Activated CD8-positive, alpha-beta memory T cell treated with anti-CD3 and anti-CD28 coated beads for 48 hours (primary cell): ENCODE data around the gene CWF19L1.
A peak's percentile ranks its signal among the peaks of the same experiment; 100 is the strongest.
"Not testable (repeated sequence)": the region's sequence is repeated elsewhere in the genome, so short reads cannot be mapped to it uniquely, and the experiment has no call there.

Experiments used
- DNase-seq, 3 experiments: peaks; one replicate each; pipeline ENCODE4 v3.0.0-alpha.2; 2020; ENCODE audit warnings: low read depth in 2 of 3, low spot score in 2 of 3

Gene CWF19L1

DNA sequence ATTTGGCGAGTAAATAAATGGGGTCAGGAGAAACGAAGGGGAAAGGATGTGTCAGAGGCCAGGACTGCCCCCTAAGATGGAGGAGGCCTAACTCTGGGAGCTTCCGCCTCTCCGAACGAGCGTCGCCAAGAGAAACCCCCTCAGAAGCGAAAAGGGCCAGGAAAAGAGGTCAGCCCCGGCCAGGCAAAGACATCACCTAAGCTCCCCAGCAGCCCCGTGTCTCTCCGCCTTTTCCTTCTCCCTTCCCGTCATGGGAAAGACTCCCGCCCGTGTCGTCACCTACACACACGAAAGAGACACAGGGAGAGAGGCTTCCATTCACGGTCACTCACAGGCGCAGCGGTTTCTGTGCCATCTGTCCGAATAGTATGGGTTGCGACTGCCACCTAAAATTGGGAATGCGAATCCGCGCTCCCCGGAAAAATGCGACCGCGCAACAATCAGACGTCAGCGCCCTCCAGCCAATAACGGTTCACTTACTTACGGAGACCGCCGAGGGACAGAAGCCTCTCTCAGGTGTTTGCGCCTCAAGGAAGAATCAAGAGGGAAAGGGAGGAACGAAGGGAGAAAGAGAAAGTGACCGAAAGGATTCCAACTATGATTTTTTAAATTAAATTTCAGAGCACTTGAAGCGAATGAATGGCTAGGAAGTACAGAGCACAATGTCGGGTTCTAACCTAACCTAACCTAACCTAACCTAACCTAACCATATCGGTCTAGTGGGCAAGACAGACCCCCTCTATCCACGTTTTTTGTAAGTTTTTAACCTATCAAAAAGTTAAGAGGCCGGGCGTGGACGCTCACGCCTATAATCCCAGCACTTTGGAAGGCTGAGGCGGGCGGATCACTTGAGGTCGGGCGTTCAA is at the start of gene CWF19L1:
Gene CWF19L1 (minus strand): TSS at position 400 of the 866 bp plus-strand sequence. CDS start 45 bp downstream, at position 355.
- DNase-seq = peak; percentile 36 to 62 (median 46)

DNA sequence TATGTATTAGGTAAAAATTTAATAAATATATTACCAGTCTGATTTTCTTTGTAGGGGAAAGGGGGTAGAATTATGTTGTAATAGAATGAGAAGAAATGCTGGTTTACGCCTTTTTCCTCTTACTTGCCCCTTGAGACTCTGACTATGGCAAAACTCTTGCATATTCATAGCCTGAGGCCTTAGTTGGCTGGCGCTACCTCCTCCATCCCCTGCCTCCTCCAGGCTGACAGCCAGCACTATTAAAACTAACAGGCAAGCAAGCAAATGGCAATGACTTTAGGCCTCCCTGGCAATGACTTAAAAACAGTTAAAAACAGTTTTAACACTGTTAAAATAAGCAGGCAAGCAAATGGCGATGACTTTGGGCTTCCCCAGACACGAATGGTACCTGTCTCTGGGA is 48.2 kb upstream of the CWF19L1 start:
- no peak for DNase-seq

DNA sequence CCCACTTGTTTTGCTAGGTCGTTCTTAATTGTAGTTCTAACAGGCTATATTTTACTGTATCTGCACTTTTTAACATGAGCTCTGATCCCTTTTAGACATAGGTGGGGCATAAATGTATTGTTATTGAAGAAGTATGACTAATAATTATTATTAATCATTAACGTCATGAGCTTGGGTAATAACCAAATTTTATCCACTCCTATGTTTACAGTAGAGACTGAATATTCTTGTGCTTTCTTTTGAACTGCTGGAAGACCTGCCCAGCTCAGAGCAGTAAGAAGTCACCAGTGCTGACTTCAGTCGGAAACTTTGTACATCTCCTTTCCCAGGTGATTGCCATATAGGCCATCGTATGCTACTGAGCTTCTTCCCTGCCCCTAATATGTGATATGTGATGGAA is 43.9 kb upstream of the CWF19L1 start:
- no peak for DNase-seq

DNA sequence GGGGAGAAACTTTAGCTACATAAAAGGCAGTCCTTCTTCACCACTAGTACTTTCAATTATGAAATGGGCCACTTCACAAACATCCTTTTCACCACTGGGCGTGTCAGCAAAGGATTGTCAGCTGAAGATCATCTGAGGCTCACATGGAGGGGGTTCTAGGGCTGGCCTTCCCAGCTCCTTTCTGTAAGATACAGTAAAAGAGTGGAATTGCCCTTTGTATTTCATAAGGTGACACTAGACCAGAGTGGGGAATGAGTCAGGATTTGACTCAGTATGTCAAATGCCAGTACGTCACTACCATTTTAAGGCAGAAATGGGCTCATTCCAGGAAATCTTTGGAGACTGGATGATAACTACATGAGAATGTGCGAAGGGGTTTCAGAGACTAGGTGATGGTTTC is 40.2 kb upstream of the CWF19L1 start:
- DNase-seq = no peak

DNA sequence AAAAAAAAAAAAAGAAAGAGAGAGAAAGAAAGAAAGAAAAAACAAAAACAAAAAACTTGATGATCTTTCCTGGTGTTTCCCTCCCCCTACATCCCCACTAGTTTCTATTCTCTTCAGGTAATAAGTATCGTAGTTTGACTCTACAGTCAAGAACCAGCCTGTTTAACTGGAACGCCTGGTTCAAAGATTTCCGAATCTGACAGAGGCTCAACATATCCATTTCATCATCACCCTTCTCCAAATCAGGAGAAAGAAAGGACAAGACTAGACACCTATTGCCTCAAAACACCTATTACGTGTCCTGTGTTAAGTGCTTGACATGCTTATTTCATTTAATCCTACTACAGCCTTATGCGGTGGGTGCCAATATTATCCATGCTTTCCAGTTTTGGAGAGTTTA is 39.4 kb upstream of the CWF19L1 start:
- no peak for DNase-seq

DNA sequence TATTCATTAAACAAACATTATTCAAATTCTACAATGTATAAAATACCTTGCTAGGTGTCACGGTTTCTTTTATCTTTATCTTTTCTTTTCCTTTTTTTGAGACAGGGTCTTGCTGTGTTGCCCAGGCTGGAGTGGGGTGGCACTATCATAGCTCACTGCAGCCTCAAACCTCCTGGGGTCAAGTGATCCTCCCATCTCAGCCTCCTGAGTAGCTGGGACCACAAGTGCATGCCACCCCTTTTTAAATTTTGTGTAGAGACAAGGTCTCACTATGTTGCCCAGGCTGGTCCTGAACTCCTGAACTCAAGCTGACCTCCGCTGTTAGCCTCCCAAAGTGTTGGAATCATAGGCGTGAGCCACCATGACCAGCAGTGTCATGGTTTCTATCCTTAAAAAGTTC is 37.0 kb upstream of the CWF19L1 start:
- no peak for DNase-seq

DNA sequence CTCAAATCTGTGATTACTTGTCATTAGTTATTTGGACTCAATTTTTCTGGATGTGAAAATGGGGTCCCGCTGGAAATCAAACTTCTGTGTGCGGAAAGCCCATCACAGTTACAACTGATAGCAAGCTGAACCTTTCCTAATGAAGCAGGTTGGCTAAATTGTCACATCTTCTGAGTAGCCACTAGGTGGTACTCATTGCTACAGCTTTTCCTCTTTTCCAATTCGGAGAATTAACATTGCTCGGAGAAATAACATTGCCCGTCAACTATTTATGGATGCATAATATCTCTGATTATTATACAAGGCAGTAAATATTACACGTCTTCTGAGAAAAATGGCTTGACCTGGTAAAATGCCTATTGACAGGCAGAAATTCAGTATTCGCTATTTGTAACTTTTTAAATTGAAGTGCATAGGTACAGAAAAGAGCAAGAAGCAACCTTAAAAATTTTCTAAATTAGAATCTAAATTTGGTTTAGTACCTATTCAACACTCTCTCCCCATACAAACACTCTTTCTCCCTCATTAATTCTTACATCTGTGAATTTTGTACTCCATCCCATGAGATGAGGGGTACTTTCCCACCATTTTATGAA is 36.4 kb upstream of the CWF19L1 start:
- DNase-seq = no peak

DNA sequence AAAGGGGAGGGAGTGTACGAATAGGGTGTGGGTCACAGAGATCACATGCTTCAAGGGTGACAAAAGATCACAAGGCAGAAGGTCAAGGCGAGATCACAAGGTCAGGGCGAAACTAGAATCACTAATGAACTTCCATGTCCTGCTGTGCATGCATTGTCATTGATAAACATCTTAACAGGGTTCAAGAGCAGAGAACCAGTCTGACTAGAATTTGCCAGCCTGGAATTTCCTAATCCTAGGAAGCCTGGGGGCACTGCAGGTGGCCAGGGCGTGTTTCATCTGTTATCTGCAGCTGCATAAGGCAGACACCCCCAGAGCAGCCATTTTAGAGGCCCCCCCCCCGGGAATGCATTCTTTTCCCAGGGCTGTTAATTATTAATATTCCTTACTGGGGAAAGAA is 33.7 kb upstream of the CWF19L1 start:
- not testable (repeated sequence) for DNase-seq

DNA sequence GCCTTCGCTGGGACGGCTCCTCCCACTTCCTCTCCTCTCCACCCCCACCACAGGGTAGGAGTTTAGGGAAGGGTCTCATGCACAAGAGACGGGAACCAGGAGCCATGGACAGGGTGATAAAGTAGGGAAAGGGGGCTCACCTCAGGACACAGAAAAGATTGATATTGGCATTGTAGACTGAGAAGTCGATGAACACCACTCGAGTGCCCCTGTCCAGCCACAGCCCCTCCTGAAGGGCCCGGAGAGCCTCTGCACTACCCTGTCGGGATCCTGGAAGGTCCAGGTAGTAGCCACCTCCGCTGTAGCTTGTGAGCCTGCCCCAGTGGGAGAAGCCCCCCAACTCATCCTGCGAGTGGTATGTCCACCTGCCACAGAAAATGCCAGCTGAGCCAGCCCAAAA is 29.8 kb upstream of the CWF19L1 start:
- no peak for DNase-seq

DNA sequence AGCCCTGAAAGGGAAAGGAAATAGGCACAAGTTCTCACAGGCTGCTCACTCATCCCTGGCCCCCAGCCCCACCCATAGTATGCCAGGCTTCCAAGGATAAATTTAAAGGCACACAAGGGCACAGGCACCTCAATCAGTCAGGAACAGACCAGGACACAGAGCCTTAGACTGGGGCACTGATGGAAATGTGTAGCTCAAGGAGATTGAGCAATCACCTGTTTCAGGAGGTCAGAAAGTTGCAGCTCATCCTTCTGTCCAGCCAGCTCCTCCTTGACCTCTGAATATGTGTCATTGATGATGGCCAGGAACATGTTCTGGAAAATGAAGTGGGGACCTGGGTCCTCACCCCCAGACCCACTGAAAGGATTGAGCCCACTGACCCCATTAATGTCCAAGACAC is 25.6 kb upstream of the CWF19L1 start:
- DNase-seq = no peak

DNA sequence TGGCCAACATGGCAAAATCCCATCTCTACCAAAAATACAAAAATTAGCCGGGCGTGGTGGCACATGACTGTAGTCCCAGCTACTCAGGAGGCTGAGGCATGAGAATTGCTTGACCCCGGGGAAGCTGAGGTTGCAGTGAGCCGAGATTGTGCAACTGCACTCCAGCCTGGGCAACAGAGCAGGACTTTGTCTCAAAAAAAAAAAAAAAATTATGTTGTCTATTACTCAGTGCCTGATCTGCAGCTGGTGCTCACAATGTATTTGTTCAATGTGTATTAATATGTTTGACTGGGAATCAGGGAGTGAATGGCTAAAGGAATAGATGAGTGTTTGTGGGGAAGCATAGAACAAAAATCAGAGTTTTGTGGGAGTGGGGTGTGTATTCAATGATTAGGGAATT is 24.9 kb upstream of the CWF19L1 start:
- not testable (repeated sequence) for DNase-seq

DNA sequence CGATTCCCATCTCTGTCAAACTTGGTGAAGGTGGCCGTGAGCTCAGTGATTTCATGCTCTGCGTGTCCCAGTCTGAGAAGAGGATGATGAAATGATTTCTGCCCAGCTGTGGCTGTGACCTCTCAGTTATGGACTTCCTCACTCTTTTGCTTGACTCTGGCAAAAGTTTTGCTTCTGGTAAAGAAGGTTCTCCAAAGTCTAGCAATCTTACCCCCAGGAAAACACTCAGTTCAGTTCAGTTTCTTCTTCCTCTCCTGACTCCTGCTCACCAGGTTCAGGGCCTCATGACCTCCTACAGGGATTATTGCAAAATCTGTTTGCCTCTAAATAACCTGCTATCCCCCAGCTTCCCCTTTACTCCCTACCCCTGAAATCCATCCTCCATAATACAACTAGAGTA is 23.9 kb upstream of the CWF19L1 start:
- no peak for DNase-seq

DNA sequence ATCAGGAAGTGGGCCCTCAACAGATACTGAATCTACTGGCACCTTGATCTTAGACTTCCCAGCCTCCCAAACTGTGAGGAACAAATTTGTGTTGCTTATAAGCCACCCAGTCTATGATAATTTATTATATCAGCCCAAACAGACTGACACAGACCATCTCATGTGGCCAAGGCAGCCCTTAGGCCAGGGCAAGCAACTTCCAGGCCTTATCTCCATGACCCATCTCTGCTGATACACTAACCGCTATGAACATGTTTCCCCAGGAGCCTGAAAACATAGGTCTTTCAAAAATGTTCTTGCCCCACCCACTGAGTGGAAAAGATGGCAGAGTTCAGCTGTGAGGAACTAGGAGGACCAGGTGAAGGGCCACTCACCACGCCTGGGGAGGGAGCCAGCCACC is 22.2 kb upstream of the CWF19L1 start:
- DNase-seq = no peak

DNA sequence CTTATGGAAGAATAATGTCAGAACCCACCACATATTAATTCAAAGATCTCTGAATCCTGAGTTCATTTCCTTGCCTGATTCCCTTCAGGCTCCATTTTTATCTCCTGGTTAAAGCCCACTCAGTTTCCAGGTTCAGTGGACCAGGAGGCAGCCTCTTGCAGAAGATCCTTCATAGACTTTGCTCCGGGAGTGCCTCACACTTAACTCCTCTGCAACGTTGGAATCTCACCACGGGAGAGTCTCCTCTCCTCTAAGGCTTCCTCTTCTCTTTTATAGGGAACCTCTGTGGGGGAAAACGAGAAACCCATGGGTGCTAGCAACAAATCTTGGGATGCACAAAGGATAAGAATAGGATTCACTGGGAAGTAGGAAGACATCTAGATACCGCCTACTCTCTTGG is 20.8 kb upstream of the CWF19L1 start:
- DNase-seq = no peak

DNA sequence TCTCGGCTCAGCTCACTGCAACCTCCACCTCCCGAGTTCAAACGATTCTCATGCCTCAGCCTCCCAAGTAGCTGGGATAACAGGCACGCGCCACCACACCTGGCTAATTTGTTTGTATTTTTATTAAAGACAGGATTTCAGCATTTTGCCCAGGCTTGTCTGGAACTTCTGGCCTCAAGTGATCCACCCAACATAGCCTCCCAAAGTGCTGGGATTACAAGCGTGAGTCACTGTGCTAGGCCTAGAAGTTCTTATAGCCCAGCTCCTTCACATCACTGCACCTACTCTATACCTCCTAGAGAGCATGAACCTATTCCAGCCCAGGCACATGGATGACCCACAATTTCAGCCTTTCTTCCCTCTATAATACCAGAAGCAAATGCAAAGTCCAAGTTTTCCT is 20.3 kb upstream of the CWF19L1 start:
- DNase-seq = no peak

DNA sequence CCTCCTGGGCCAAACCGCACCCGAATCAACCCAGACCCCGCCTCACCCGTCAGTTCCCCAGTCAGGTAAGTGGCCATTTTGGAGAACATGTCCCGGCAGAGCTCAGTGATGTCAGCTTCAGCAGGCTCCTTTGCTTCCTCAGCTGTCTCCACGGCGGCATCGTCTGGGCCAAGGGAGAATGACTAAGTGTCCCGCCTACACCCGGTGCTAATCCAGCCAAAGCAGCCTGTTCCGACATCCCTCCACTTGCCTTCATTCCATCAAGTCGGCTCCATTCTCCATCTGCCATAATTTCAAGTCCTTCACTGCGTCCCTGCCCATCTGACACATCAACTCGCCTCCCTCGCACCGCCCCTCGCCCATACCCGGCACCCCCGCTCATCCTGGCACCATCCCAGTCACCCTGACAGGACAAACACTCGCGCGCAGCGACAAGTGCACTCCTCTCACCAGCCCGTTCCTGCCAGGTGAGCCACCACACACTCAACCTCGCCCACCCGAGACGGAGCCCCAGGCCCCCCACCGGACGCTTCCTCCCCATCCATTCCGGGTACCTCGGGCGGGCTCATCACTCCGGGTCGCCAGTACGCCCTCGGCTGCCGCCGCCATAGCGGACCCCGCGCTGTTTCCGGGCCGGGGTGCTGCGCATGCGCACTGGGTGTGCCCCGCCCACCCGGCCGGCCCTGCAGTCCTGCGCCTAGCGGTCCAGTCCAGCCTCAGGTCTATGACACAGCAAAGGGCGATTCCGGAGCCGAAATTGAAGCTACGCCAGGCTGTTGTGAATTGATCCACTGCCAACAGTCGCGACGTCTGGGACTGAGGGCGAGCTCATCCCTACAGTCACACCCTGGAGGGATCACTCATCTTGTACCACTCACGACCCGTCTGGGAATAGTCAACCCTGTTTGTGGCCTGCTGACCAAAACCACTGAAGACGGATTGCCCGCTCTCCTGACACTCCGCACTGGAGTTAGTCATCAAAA is 18.9 kb upstream of the CWF19L1 start, which contains the start of gene BLOC1S2:
Gene BLOC1S2 (minus strand): TSS at position 630 of the 983 bp plus-strand sequence. CDS start 21 bp downstream, at position 609.
- DNase-seq = peak; percentile 87 to 89 (median 88)

DNA sequence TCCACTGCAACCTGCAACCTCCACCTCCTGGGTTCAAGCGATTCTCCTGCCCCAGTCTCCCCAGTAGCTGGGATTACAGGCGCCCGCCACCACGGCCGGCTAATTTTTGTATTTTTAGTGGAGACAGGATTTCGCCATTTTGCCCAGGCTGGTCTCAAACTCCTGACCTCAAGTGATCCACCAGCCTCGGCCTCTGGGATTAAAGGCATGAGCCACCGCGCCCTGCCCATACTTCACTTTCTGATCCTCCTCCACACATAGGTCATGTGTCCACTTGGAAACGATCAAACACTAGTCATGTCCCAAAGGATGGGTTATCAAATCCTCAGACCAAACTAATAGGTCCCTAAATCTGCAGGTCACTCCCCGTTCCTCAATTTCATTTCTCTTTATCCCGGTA is 17.9 kb upstream of the CWF19L1 start:
- not testable (repeated sequence) for DNase-seq

DNA sequence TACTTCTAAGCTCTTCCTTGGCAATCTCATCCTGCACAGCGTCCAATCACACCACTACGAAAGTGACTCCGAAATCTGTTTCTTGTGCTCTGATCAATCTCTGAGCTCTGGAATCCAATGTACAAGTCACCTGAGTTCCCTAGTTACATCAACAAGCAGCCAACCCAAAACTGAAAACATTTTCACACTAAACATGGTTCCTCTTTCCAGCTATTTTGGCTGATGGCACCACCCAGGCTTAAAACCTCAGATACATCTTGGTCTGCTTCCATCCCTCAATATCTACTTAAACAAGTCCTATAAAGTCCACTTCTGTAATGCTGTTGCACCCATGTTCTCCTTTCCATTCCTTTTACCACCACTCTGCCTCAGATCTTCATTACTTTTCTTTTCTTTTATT is 15.5 kb upstream of the CWF19L1 start:
- DNase-seq = no peak

DNA sequence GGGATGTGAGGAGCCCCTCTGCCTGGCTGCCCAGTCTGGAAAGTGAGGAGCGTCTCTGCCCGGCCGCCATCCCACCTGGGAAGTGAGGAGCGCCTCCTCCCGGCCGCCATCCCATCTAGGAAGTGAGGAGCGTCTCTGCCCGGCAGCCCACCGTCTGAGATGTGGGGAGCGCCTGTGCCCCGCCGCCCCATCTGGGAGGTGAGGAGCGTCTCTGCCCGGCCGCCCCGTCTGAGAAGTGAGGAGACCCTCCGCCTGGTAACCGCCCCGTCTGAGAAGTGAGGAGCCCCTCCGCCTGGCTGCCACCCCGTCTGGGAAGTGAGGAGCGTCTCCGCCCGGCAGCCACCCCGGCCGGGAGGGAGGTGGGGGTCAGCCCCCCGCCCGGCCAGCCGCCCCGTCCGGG is 9.5 kb upstream of the CWF19L1 start:
- not testable (repeated sequence) for DNase-seq

DNA sequence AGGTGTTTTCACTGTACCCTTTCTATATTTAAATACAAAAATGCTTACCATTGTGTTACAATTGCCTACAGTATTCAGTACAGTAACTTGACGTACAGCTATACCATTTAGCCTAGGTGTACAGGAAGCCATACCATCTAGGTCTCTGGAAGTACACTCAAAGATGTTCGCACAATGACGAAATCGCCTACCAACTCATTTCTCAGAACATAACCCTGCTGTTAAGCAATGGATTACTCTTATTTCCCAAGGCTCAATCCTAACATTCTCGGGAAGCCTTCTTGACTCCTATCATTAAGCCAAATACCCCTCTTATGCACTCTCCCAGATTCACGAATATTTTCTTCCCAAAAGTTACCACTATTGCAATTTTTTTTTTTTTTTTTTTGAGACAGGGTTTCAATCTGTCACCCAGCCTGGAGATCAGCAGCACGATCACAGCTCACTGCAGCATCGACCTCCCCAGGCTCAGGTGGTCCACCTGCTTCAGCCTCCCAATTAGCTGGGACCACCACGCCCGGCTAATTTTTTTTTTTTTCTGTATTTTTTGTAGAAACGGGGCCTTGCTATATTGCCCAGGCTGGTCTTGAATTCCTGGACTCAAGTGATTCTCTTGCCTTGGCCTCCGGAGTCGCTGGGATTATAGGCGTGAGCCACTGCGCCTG is 1.5 kb downstream of the CWF19L1 start:
- DNase-seq = no peak

DNA sequence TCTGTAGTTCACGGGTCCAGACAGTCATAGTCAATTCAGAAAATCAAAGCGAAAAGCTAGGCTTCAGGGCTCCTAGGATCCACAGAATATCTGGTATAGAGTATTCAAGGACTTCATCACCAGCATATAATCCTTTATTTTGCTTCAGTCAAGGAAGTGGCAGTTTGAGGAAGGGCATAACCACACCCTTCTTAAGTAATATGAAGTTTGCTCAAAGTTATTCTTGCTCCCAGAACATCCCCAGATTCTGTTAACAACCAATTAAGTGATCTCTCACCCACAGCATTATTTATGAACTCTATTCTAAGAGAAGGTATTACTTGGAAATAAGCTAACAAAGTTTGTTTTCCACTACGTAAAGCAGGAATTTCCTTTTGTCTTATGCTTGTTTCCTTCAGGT is 13.2 kb downstream of the CWF19L1 start:
- DNase-seq = no peak
